ENCODE results near the gene NBDY.

NBDY gene

GRCh38 chrX:56736219-56736618 lies 7.2 kb downstream of the NBDY start:
- Histone ChIP-seq H3K36me3 (ENCODE audit: insufficient read depth, low read length) (peaks cover 29% of the 10 kb centered on the region), H3K4me3 (ENCODE audit: low read depth in 1 of 2, low read length in 2 of 2) (no peak overlapping the region), H3K79me2 (ENCODE audit: insufficient read depth, low read length) (peaks cover 86% of the 10 kb centered on the region), H3K9me3 (ENCODE audit: insufficient read depth, low read length, severe bottlenecking) (no peaks in the 10 kb centered on the region), H4K20me1 (ENCODE audit: insufficient read depth, low read length) (no peaks in the 10 kb centered on the region; the same call in 1 of the 2 replicates), H3K27me3 (ENCODE audit: insufficient read depth, low read length, poor library complexity) (no peaks in the 10 kb centered on the region), H3K9ac (ENCODE audit: low read depth, low read length) (no peak overlapping the region), H3K27ac (ENCODE audit: low read length) (no peak overlapping the region), H3K4me2 (ENCODE audit: insufficient read depth, low read length) (no peak overlapping the region), H2AFZ (ENCODE audit: low read depth, low read length) (no peak overlapping the region), H3K4me1 (ENCODE audit: insufficient read depth, low read length) (peaks cover 10% of the 10 kb centered on the region)
- DNase-seq (no peak), ATAC-seq (ENCODE audit: insufficient read depth, low read depth) (no peak)
- no peak for TF ChIP-seq CTCF (IDR thresholded peaks at IDR 0.05; ENCODE audit: borderline replicate concordance, extremely low read depth, low read length, poor library complexity, severe bottlenecking)
- TF ChIP-seq EZH2 (IDR thresholded peaks at IDR 0.05; ENCODE audit: borderline replicate concordance, low read depth, low read length, severe bottlenecking), result no peak

GRCh38 chrX:56738670-56739069 lies 9.6 kb downstream of the NBDY start:
- DNase-seq (no peak), ATAC-seq (ENCODE audit: insufficient read depth, low read depth) (no peak)
- H3K4me2 ChIP-seq (ENCODE audit: insufficient read depth, low read length), result no peak overlapping the region
- peaks cover 86% of the 10 kb centered on the region for H3K79me2 ChIP-seq (ENCODE audit: insufficient read depth, low read length)
- no peaks in the 10 kb centered on the region for H3K9me3 ChIP-seq (ENCODE audit: insufficient read depth, low read length, severe bottlenecking)
- H3K4me1 ChIP-seq (ENCODE audit: insufficient read depth, low read length), result no peaks in the 10 kb centered on the region; the same call in 1 of the 2 replicates
- no peaks in the 10 kb centered on the region; the same call in 1 of the 2 replicates for H4K20me1 ChIP-seq (ENCODE audit: insufficient read depth, low read length)
- H3K27ac ChIP-seq (ENCODE audit: low read length), result no peak overlapping the region
- no peaks in the 10 kb centered on the region for H3K27me3 ChIP-seq (ENCODE audit: insufficient read depth, low read length, poor library complexity)
- H2AFZ ChIP-seq (ENCODE audit: low read depth, low read length), result no peak overlapping the region
- H3K36me3 ChIP-seq (ENCODE audit: insufficient read depth, low read length), result peaks cover 31% of the 10 kb centered on the region
- no peak for TF ChIP-seq CTCF (IDR thresholded peaks at IDR 0.05; ENCODE audit: borderline replicate concordance, extremely low read depth, low read length, poor library complexity, severe bottlenecking)
- no peak for TF ChIP-seq EZH2 (IDR thresholded peaks at IDR 0.05; ENCODE audit: borderline replicate concordance, low read depth, low read length, severe bottlenecking)
- H3K9ac ChIP-seq (ENCODE audit: low read depth, low read length), result no peak overlapping the region
- no peak overlapping the region for H3K4me3 ChIP-seq (ENCODE audit: low read depth in 1 of 2, low read length in 2 of 2)

- Histone ChIP-seq H3K9ac (ENCODE audit: low read depth, low read length) (no peak overlapping the region), H3K27me3 (ENCODE audit: insufficient read depth, low read length, poor library complexity) (no peaks in the 10 kb centered on the region), H3K4me3 (ENCODE audit: low read depth in 1 of 2, low read length in 2 of 2) (no peak overlapping the region), H3K79me2 (ENCODE audit: insufficient read depth, low read length) (peaks cover 85% of the 10 kb centered on the region), H2AFZ (ENCODE audit: low read depth, low read length) (no peak overlapping the region), H3K4me2 (ENCODE audit: insufficient read depth, low read length) (no peak overlapping the region), H3K27ac (ENCODE audit: low read length) (no peak overlapping the region), H3K4me1 (ENCODE audit: insufficient read depth, low read length) (no peaks in the 10 kb centered on the region), H4K20me1 (ENCODE audit: insufficient read depth, low read length) (no peaks in the 10 kb centered on the region; the same call in 1 of the 2 replicates), H3K9me3 (ENCODE audit: insufficient read depth, low read length, severe bottlenecking) (no peaks in the 10 kb centered on the region), H3K36me3 (ENCODE audit: insufficient read depth, low read length) (peaks cover 10% of the 10 kb centered on the region)
- TF ChIP-seq EZH2 (IDR thresholded peaks at IDR 0.05; ENCODE audit: borderline replicate concordance, low read depth, low read length, severe bottlenecking) (no peak), CTCF (IDR thresholded peaks at IDR 0.05; ENCODE audit: borderline replicate concordance, extremely low read depth, low read length, poor library complexity, severe bottlenecking) (no peak)
- ATAC-seq (ENCODE audit: insufficient read depth, low read depth) (no peak), DNase-seq (no peak)
Measured at GRCh38 chrX:56744996-56745395, 16.0 kb downstream of the NBDY start.

GRCh38 chrX:56746996-56747395 lies 18.0 kb downstream of the NBDY start:
- H3K79me2 ChIP-seq (ENCODE audit: insufficient read depth, low read length), result peaks cover 78% of the 10 kb centered on the region
- TF ChIP-seq EZH2 (IDR thresholded peaks at IDR 0.05; ENCODE audit: borderline replicate concordance, low read depth, low read length, severe bottlenecking), result no peak
- TF ChIP-seq CTCF (IDR thresholded peaks at IDR 0.05; ENCODE audit: borderline replicate concordance, extremely low read depth, low read length, poor library complexity, severe bottlenecking), result no peak
- no peak overlapping the region for H3K9ac ChIP-seq (ENCODE audit: low read depth, low read length)
- H3K4me1 ChIP-seq (ENCODE audit: insufficient read depth, low read length), result no peaks in the 10 kb centered on the region
- H3K27ac ChIP-seq (ENCODE audit: low read length), result no peak overlapping the region
- H3K4me2 ChIP-seq (ENCODE audit: insufficient read depth, low read length), result no peak overlapping the region
- no peaks in the 10 kb centered on the region for H3K9me3 ChIP-seq (ENCODE audit: insufficient read depth, low read length, severe bottlenecking)
- no peak overlapping the region for H2AFZ ChIP-seq (ENCODE audit: low read depth, low read length)
- no peak for DNase-seq
- no peaks in the 10 kb centered on the region; the same call in 1 of the 2 replicates for H4K20me1 ChIP-seq (ENCODE audit: insufficient read depth, low read length)
- no peaks in the 10 kb centered on the region for H3K27me3 ChIP-seq (ENCODE audit: insufficient read depth, low read length, poor library complexity)
- H3K36me3 ChIP-seq (ENCODE audit: insufficient read depth, low read length), result peaks cover 8% of the 10 kb centered on the region; the same call in 1 of the 2 replicates
- no peak overlapping the region for H3K4me3 ChIP-seq (ENCODE audit: low read depth in 1 of 2, low read length in 2 of 2)
- no peak for ATAC-seq (ENCODE audit: insufficient read depth, low read depth)

Data from DND-41 (cell line).